ENCODE measurements around the gene KLHL29. TPM values are rescaled to one million over a fixed set of nuclear protein-coding genes. Genes with fewer than 3 reads are reported as not detected.

The KLHL29 gene
- total RNA-seq, 2 experiments from 2014 or later = 0.88 to 0.99 TPM

DNA sequence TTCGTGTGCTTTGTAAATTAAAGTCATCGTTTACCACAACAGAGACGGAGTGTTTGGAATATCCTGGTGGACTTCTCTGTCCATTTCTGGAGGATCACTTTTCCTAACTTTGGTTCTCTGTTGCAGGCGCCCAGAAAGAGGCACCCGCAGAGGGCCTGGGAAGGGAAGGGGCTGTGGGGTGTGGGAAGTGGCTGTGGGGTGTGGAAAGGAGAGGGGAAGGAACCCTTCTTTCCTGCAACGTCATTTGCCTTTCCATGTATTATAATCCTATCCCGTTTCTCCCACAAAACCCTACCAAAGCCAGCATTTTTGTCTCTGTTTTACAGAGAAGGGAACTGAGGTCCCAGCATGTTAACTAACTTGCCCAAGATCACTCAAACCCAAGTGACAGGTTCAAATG, 210.0 kb downstream of the KLHL29 start:
- H3K27ac Mint-ChIP-seq = no peak overlapping the region
- no peaks in the 10 kb centered on the region for H3K27me3 Mint-ChIP-seq
- DNase-seq = no peak
- intact Hi-C loops (cut with micrococcal nuclease) = no loop called here
- CTCF ChIA-PET = no interaction called here
- H3K4me1 Mint-ChIP-seq (ENCODE audit: low read depth) = no peaks in the 10 kb centered on the region
- no peak overlapping the region for H3K4me3 Mint-ChIP-seq
- POLR2A ChIA-PET = no interaction called here
- H3K9me3 Mint-ChIP-seq = no peaks in the 10 kb centered on the region
- no peaks in the 10 kb centered on the region for H3K36me3 Mint-ChIP-seq

DNA sequence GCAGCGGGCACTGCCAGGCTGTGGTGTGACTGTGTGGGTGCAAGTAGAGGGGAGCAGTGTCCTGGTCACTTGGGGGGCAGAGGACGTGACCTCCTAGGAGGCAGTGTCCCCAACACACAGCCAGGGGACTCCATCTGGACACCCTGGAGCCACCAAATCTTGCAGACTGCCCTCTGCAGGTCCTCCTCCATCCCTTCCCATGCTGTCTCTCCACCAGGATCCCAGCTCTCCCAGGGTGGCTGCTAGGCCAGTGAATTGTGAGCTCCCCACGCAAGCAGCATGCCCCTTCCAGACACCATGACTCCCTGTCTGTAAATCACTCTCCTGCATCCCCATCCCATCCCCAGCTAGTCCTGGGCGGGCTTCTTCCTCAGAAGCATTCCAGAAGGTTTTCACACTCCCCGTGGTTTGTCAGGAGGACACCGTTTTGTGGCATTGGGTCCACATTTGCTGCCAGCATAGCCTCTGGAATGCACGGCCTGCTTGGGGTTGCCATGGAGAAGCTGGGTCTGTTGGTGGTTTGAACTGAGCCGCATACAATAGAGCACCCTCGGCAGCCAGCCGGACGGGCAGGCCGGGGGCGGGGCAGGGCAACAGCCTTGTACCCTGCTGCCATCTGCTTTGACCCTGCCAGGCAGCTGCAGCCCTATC, 210.7 kb downstream of the KLHL29 start:
- no peaks in the 10 kb centered on the region for H3K4me1 Mint-ChIP-seq (ENCODE audit: low read depth)
- POLR2A ChIA-PET = no interaction called here
- intact Hi-C loops (cut with micrococcal nuclease) = no loop called here
- no peaks in the 10 kb centered on the region for H3K36me3 Mint-ChIP-seq
- no peak overlapping the region for H3K4me3 Mint-ChIP-seq
- H3K27ac Mint-ChIP-seq = no peak overlapping the region
- no peak for DNase-seq
- H3K9me3 Mint-ChIP-seq = no peaks in the 10 kb centered on the region
- H3K27me3 Mint-ChIP-seq = no peaks in the 10 kb centered on the region
- CTCF ChIA-PET = no interaction called here

DNA sequence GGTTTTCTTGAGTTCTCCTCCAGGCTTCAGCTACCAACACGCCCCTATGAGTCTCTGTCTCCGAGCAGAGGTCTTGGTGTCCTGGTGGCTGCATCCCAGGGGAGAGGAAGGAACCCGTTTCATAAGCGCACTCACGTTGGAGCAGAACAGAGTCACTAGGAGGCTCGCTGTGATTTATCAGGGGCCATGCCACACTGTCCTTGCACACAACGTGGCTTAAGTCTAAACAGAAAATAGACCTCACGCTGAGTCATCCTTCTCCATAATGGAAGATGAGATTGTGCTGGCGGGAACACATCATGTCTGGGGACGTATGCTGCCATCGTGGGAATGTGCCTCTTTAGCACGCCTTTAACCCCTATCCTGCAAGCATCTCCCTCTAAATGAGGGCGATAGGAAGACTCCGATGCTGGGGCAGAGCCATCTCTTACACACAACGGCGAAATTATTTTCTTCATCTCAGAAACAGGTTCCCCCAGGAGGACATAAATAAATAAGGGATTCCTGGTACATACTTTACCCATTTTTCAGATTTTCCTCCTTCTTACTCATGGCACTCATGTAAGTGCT, 211.4 kb downstream of the KLHL29 start:
- ChIA-PET CTCF (no interaction called here), POLR2A (no interaction called here)
- no peaks in the 10 kb centered on the region for H3K36me3 Mint-ChIP-seq
- H3K27me3 Mint-ChIP-seq = no peaks in the 10 kb centered on the region
- H3K9me3 Mint-ChIP-seq = no peaks in the 10 kb centered on the region
- H3K4me1 Mint-ChIP-seq (ENCODE audit: low read depth) = no peaks in the 10 kb centered on the region
- no peak overlapping the region for H3K4me3 Mint-ChIP-seq
- intact Hi-C loops (cut with micrococcal nuclease) = no loop called here
- no peak overlapping the region for H3K27ac Mint-ChIP-seq
- no peak for DNase-seq

DNA sequence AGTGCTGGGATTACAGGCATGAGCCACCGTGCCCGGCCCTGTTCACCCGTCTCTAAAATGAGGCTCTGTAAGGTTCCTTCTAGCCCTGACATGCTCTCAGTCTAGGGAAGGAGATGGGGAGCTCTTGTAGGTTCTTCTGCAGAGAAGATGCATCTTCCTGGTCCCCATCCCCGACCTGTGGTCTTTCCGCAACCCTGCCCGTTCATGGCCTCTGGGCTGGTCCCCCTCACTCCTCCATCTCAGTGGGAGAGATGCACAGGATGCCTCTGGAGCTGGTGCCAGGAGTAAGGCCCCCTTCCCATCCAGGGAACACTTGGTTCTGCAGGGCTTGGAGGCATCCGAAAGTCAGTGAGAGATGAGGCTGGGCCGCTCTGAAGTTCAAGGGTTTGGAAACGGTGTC, 212.7 kb downstream of the KLHL29 start:
- POLR2A ChIA-PET = no interaction called here
- intact Hi-C loops (cut with micrococcal nuclease) = no loop called here
- Mint-ChIP-seq H3K36me3 (no peaks in the 10 kb centered on the region), H3K4me3 (no peak overlapping the region), H3K9me3 (no peaks in the 10 kb centered on the region), H3K27ac (no peak overlapping the region), H3K4me1 (ENCODE audit: low read depth) (no peaks in the 10 kb centered on the region), H3K27me3 (no peaks in the 10 kb centered on the region)
- DNase-seq = no peak
- CTCF ChIA-PET = no interaction called here

DNA sequence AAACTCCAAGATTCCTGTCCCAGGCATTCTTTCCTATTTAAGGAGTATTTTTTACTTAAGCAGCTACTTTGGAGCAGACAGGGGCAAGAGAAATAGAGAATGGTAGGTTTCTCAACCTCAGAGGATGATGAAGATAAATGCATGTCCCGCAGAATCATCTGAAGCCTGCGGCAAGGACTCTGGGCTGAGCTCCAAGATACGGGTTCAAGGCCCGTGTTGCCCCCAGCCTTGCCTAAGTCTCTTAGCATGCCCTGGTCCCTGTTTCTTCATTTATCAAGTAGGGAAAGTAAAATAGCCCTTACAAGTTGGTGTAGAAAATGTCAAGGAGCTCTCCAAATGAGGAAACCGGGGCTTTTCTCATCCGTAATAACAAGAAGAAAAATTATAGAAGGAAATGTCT, 214.0 kb downstream of the KLHL29 start:
- intact Hi-C loops (cut with micrococcal nuclease) = no loop called here
- Mint-ChIP-seq H3K4me3 (no peak overlapping the region), H3K27ac (no peak overlapping the region), H3K27me3 (no peaks in the 10 kb centered on the region), H3K36me3 (no peaks in the 10 kb centered on the region), H3K4me1 (ENCODE audit: low read depth) (no peaks in the 10 kb centered on the region), H3K9me3 (no peaks in the 10 kb centered on the region)
- DNase-seq = no peak
- POLR2A ChIA-PET = no interaction called here
- CTCF ChIA-PET = no interaction called here

GRCh38 chr2:23599667-23600066, 214.7 kb downstream of the KLHL29 start:
- Mint-ChIP-seq H3K4me1 (ENCODE audit: low read depth) (no peaks in the 10 kb centered on the region), H3K36me3 (no peaks in the 10 kb centered on the region), H3K27me3 (no peaks in the 10 kb centered on the region), H3K4me3 (no peak overlapping the region), H3K27ac (no peak overlapping the region), H3K9me3 (no peaks in the 10 kb centered on the region)
- intact Hi-C loops (cut with micrococcal nuclease) = no loop called here
- ChIA-PET POLR2A (no interaction called here), CTCF (no interaction called here)
- no peak for DNase-seq

- no peak for DNase-seq
- H3K27ac Mint-ChIP-seq = no peak overlapping the region
- intact Hi-C loops (cut with micrococcal nuclease) = no loop called here
- no peak overlapping the region for H3K4me3 Mint-ChIP-seq
- H3K36me3 Mint-ChIP-seq = no peaks in the 10 kb centered on the region
- H3K4me1 Mint-ChIP-seq (ENCODE audit: low read depth) = no peaks in the 10 kb centered on the region
- no peaks in the 10 kb centered on the region for H3K9me3 Mint-ChIP-seq
- H3K27me3 Mint-ChIP-seq = no peaks in the 10 kb centered on the region
- ChIA-PET CTCF (no interaction called here), POLR2A (no interaction called here)
Observed at GRCh38 chr2:23600346-23600745, 215.4 kb downstream of the KLHL29 start.

DNA sequence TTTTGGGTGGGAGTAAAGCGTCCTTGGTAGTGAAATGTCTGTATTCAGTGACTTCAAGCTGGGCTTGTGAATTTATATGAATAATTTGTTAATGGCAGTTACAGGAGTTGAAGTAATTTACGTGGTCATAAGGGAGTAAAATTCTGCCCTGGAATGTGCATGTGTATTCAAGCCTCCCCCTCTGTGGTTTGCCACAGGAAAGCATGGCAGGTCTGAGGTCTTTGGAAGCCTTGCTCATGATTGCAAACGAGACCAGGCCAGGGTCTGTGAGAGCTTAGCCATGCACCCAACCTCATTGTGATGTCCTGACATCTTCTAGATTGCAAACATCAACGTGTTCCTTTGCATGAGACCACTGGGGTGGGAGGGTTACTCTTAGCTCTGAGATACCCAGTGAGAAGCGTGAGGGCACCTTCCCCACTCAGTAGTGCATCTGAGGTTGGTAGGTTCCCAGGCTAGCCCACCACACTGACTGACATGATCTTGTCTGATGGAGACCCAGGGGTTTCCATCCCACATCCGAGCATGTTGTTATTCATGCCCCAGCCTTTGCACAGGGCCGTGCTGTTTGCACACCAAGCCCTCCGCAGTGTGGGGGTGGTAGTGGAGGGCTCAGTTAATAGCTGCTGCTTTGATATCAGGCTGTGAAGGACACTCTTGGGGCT, 216.5 kb downstream of the KLHL29 start:
- Mint-ChIP-seq H3K9me3 (peaks cover 5% of the 10 kb centered on the region), H3K4me1 (ENCODE audit: low read depth) (no peaks in the 10 kb centered on the region), H3K27ac (no peak overlapping the region), H3K36me3 (peaks cover 2% of the 10 kb centered on the region), H3K27me3 (no peaks in the 10 kb centered on the region), H3K4me3 (no peak overlapping the region)
- ChIA-PET CTCF (no interaction called here), POLR2A (no interaction called here)
- intact Hi-C loops (cut with micrococcal nuclease) = no loop called here
- no peak for DNase-seq

- peaks cover 12% of the 10 kb centered on the region for H3K9me3 Mint-ChIP-seq
- no peaks in the 10 kb centered on the region for H3K27me3 Mint-ChIP-seq
- H3K4me3 Mint-ChIP-seq = no peak overlapping the region
- H3K4me1 Mint-ChIP-seq (ENCODE audit: low read depth) = no peaks in the 10 kb centered on the region
- intact Hi-C loops (cut with micrococcal nuclease) = no loop called here
- peaks cover 2% of the 10 kb centered on the region for H3K36me3 Mint-ChIP-seq
- H3K27ac Mint-ChIP-seq = no peak overlapping the region
- CTCF ChIA-PET = no interaction called here
- POLR2A ChIA-PET = interaction anchor here (0.6 kb wide), 1 partner anchor 20 kb away, joined by 4 read pairs; no protein-coding TSS in a partner anchor
- no peak for DNase-seq
Observed at GRCh38 chr2:23602116-23602515, 217.1 kb downstream of the KLHL29 start.

DNA sequence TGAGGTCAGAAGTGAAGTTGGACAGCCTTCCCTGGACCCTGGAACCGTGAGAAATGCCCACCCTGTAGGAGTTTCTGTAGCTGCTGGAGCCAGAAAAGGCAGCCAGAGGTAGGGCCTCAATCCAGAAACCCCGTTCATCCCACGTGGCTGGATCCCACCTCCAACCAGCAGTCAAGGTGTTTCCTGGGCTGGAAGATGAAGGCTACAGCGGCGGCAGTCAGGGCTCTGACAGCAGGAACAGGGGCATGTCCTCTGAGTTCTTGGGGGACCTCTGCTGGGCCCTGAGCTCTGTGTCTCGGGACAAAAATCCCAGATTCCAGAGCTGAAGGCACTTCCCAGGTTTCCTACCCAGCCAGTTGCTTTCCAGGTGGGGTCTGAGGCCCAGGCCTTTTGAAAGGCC, 218.2 kb downstream of the KLHL29 start:
- Mint-ChIP-seq H3K4me1 (ENCODE audit: low read depth) (no peaks in the 10 kb centered on the region), H3K27ac (no peak overlapping the region), H3K36me3 (peaks cover 2% of the 10 kb centered on the region), H3K4me3 (no peak overlapping the region), H3K9me3 (peaks cover 16% of the 10 kb centered on the region), H3K27me3 (no peaks in the 10 kb centered on the region)
- intact Hi-C loops (cut with micrococcal nuclease) = no loop called here
- ChIA-PET POLR2A (no interaction called here), CTCF (no interaction called here)
- DNase-seq = no peak

GRCh38 chr2:23603581-23603980, 218.6 kb downstream of the KLHL29 start:
- intact Hi-C loops (cut with micrococcal nuclease) = no loop called here
- no peak for DNase-seq
- H3K27me3 Mint-ChIP-seq = no peaks in the 10 kb centered on the region
- no peak overlapping the region for H3K27ac Mint-ChIP-seq
- no peaks in the 10 kb centered on the region for H3K4me1 Mint-ChIP-seq (ENCODE audit: low read depth)
- CTCF ChIA-PET = no interaction called here
- H3K4me3 Mint-ChIP-seq = no peak overlapping the region
- POLR2A ChIA-PET = no interaction called here
- H3K36me3 Mint-ChIP-seq = peaks cover 2% of the 10 kb centered on the region
- H3K9me3 Mint-ChIP-seq = peaks cover 16% of the 10 kb centered on the region

DNA sequence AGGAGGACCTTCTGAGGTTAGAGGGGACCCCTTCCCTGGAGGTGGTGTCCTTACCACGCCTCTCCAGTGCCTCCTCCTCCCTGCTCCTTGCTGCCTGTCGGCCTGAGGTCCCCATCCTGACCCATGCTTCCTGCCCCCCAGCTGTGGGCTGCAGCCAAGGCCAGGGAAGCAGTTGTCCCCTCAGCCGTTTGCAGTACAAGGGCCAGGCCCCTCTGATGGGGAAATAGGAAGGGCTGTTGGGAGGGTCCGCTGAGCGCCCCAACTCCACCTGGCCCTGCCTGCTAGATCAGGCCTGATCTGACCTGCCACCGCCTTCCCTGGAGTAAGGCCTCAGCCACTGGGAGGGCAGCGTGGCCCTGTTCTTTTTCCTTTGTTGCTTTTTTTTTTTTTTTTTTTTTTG, 219.8 kb downstream of the KLHL29 start:
- H3K9me3 Mint-ChIP-seq = peaks cover 16% of the 10 kb centered on the region
- intact Hi-C loops (cut with micrococcal nuclease) = no loop called here
- H3K4me3 Mint-ChIP-seq = no peak overlapping the region
- H3K36me3 Mint-ChIP-seq = peaks cover 2% of the 10 kb centered on the region
- H3K27me3 Mint-ChIP-seq = peaks cover 3% of the 10 kb centered on the region
- no peaks in the 10 kb centered on the region for H3K4me1 Mint-ChIP-seq (ENCODE audit: low read depth)
- H3K27ac Mint-ChIP-seq = no peak overlapping the region
- ChIA-PET POLR2A (no interaction called here), CTCF (no interaction called here)
- DNase-seq = no peak

GRCh38 chr2:23605236-23605635, 220.3 kb downstream of the KLHL29 start:
- H3K9me3 Mint-ChIP-seq = peaks cover 16% of the 10 kb centered on the region
- H3K4me3 Mint-ChIP-seq = no peak overlapping the region
- H3K27me3 Mint-ChIP-seq = peaks cover 3% of the 10 kb centered on the region
- no peak for DNase-seq
- intact Hi-C loops (cut with micrococcal nuclease) = no loop called here
- H3K27ac Mint-ChIP-seq = no peak overlapping the region
- POLR2A ChIA-PET = no interaction called here
- H3K36me3 Mint-ChIP-seq = peaks cover 2% of the 10 kb centered on the region
- CTCF ChIA-PET = no interaction called here
- H3K4me1 Mint-ChIP-seq (ENCODE audit: low read depth) = no peaks in the 10 kb centered on the region

Measured in activated CD4-positive, alpha-beta memory T cell treated with anti-CD3 and anti-CD28 coated beads for 36 hours (primary cell).